Left ventricle myocardium inferior (tissue), 1 donor: Measurements from ENCODE around the gene SURF1. TPM values are rescaled to one million over a fixed set of nuclear protein-coding genes. Genes with fewer than 3 reads are reported as not detected.

Experiments used
- DNase-seq: peaks from one replicate; pipeline ENCODE4 v3.0.0-alpha.2; 2020
- H3K27ac ChIP-seq: fragments of 200-600 bp; replicated peaks from 2 replicates; pipeline ENCODE4 v1.8.0; 2021
- H3K27me3 ChIP-seq: fragments of 200-600 bp; 2 replicates; pipeline ENCODE4 v1.8.0; 2021; ENCODE audit warnings: low read depth
- H3K36me3 ChIP-seq: fragments of 200-600 bp; 2 replicates; pipeline ENCODE4 v1.8.0; 2021
- H3K4me1 ChIP-seq: fragments of 200-600 bp; 2 replicates; pipeline ENCODE4 v1.8.0; 2021
- H3K4me3 ChIP-seq: fragments of 200-600 bp; 2 replicates; pipeline ENCODE4 v1.8.0; 2021; ENCODE audit warnings: mild to moderate bottlenecking, moderate library complexity
- H3K9me3 ChIP-seq: fragments of 200-600 bp; replicated peaks from 2 replicates; pipeline ENCODE4 v1.8.0; 2021
- CTCF ChIP-seq: fragments of 200-600 bp; IDR thresholded peaks from 2 replicates; pipeline ENCODE4 v1.8.0; 2021; ENCODE audit warnings: antibody characterized with exemption, mild to moderate bottlenecking, borderline replicate concordance
- intact Hi-C: fragments of 100-400 bp; cut with micrococcal nuclease; formaldehyde crosslinking; loops from one replicate; pipeline ENCODE4 v1.11.0; 2022
- total RNA-seq: library from RNA; stranded (reverse); fragmentation: NEBNext Ultra II Directional; extraction: Animal tissue kit (Norgen Biotek cat#: 25700); gene quantifications from one replicate; pipeline ENCODE4 v1.2.1, GENCODE V29; 2021
- donor health status: DM: no; HTN: yes; CAD: no; lungs with severe emphysema.

SURF1 gene
- total RNA-seq, 1 donor from 2014 or later = 60.7 TPM

- no peaks in the 10 kb centered on the region for H3K4me1 ChIP-seq
- intact Hi-C loops = no loop called here
- peaks cover 62% of the 10 kb centered on the region for H3K27me3 ChIP-seq
- no peaks in the 10 kb centered on the region for H3K36me3 ChIP-seq
- no peaks in the 10 kb centered on the region for H3K9me3 ChIP-seq
- no peak for DNase-seq
- H3K4me3 ChIP-seq = no peak overlapping the region
- no peak for TF ChIP-seq CTCF
- H3K27ac ChIP-seq = no peak overlapping the region
Measured at GRCh38 chr9:133304477-133305377, 51.6 kb downstream of the SURF1 start.

DNA sequence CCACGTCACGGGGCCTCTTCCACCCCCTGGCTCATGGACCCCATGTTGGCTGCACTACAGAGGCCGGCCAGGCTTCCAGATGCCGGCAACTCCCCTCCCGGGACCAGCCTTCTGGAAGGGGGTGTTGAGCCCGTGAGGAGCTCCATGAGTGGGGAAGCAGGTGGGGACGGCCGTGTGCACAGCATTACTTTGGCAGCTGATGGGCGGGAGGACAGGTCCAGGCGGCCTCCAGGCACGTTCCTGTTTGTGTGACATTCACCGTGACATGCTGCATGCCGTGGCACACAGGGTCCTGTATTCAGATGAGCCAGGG lies 52.2 kb downstream of the SURF1 start:
- intact Hi-C loops = no loop called here
- Histone ChIP-seq H3K9me3 (no peaks in the 10 kb centered on the region), H3K27ac (no peak overlapping the region), H3K36me3 (no peaks in the 10 kb centered on the region), H3K27me3 (peaks cover 62% of the 10 kb centered on the region), H3K4me1 (no peaks in the 10 kb centered on the region), H3K4me3 (no peak overlapping the region)
- DNase-seq = no peak
- TF ChIP-seq CTCF = no peak

DNA sequence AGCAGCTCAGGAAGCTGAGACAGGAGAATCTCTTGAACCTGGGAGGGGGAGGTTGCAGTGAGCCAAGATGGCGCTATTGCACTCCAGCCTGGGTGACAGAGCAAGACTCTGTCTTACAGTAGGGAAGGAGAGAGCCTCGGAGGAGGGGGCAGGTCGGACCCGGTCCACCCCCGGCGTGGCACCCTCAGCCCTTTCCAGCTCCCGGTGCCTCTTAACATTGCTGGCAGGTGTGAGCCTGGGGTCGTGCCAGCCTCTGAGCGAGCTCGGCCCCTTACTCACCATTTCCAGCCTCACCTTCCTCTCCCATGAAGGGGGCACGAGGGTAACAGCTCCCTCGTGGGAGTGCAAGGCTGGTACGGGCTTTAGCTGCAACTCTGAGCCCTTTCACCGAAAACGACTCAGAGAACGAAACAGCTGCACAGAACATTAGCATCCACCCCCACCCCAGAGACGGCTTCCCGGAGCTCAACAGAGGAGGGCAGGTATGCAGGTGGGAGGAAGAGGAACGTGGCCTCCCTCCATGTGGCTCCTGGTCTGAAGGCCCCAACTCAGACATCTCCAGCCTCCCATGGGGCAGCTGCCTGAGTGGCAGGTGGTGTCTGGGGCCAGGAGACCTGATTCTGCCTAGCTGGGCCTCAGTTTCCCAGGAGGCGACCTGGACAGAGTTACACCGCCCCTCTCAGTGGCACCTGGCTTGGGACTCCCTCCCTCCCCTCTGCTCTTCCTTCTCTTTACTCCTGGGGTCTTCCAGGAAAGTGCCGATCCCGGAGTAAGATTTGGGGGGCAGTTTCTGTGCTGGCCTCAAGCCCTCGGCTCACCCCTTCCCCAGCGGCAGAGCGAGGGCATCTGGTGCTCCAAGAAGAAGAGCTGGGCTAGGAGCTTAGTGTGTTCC lies 52.8 kb downstream of the SURF1 start:
- Histone ChIP-seq H3K4me3 (no peak overlapping the region), H3K27ac (no peak overlapping the region), H3K36me3 (no peaks in the 10 kb centered on the region), H3K9me3 (no peaks in the 10 kb centered on the region), H3K27me3 (peaks cover 67% of the 10 kb centered on the region), H3K4me1 (no peaks in the 10 kb centered on the region)
- no peak for DNase-seq
- intact Hi-C loops = no loop called here
- no peak for TF ChIP-seq CTCF

Other genes starting within 250 kb of the SURF1 start
- 24.6 TPM for gene RALGDS, start 235.2 kb downstream of the SURF1 start, total RNA-seq
- 6.3 TPM for gene GBGT1, start 192.6 kb downstream of the SURF1 start, total RNA-seq
- gene OBP2B, start 147.2 kb downstream of the SURF1 start, total RNA-seq = not detected
- 2.3 TPM for gene ABO, start 81.3 kb downstream of the SURF1 start, total RNA-seq
- gene SURF6, start 20.3 kb downstream of the SURF1 start, total RNA-seq = 11.6 TPM
- gene MED22, start 8.4 kb downstream of the SURF1 start, total RNA-seq = 18.4 TPM
- gene RPL7A, start 8.3 kb downstream of the SURF1 start, total RNA-seq = 859 TPM
- gene SURF2, start 63 bp upstream of the SURF1 start, total RNA-seq = 17.4 TPM
- 61.9 TPM for gene SURF4, start 19.6 kb upstream of the SURF1 start, total RNA-seq
- not detected for gene STKLD1, start 19.9 kb upstream of the SURF1 start, total RNA-seq
- 16.5 TPM for gene REXO4, start 61.5 kb upstream of the SURF1 start, total RNA-seq
- gene ADAMTS13, start 65.9 kb upstream of the SURF1 start, total RNA-seq = 3.1 TPM
- 11.5 TPM for gene CACFD1, start 103.5 kb upstream of the SURF1 start, total RNA-seq
- gene SLC2A6, start 122.6 kb upstream of the SURF1 start, total RNA-seq = 2.0 TPM
- not detected for gene MYMK, start 168.5 kb upstream of the SURF1 start, total RNA-seq
- gene ADAMTSL2, start 178.2 kb upstream of the SURF1 start, total RNA-seq = 6.0 TPM